Gastrocnemius medialis (tissue), 4 donors: ENCODE data around the gene RYR2. TPM values are rescaled to one million over a fixed set of nuclear protein-coding genes. Genes with fewer than 3 reads are reported as not detected.

Experiments
- ATAC-seq, 2 donors: fragments of 150-250 bp; one replicate each; pipeline ENCODE4 v1.9.1; 2016
- DNase-seq, 2 donors: peaks; one replicate each; pipeline ENCODE4 v3.0.0-alpha.2; 2019
- H3K27ac ChIP-seq, 4 donors: fragments of 200-600 bp; sonication (generic); 1 replicate in 1 of 4; 2 replicates in 3 of 4; pipeline ENCODE4 v1.5.1; 2016 to 2018; ENCODE audit warnings: mild to moderate bottlenecking in 2 of 4, moderate library complexity in 1 of 4
- H3K27me3 ChIP-seq, 3 donors: fragments of 200-600 bp; sonication (generic) in 2 of 3; 1 replicate in 1 of 3; 2 replicates in 2 of 3; pipeline versions ENCODE4 v1.5.1 to v1.6.0; 2016 to 2019; ENCODE audit warnings: mild to moderate bottlenecking in 1 of 3, moderate library complexity in 1 of 3
- H3K36me3 ChIP-seq, 2 donors: fragments of 200-600 bp; sonication (generic) in 1 of 2; one replicate each; pipeline ENCODE4 v1.5.1; 2017 to 2018
- H3K4me1 ChIP-seq, 2 donors: fragments of 200-600 bp; sonication (generic) in 1 of 2; one replicate each; pipeline ENCODE4 v1.5.1; 2016 to 2017; ENCODE audit warnings: mild to moderate bottlenecking in 2 of 2
- H3K4me3 ChIP-seq, 4 donors: fragments of 200-600 bp; sonication (generic) in 3 of 4; 1 replicate in 1 of 4; 2 replicates in 3 of 4; pipeline ENCODE4 v1.5.1; 2016 to 2019; ENCODE audit warnings: mild to moderate bottlenecking in 2 of 4
- H3K9me3 ChIP-seq, 3 donors: fragments of 200-600 bp; sonication (generic) in 2 of 3; 1 replicate in 1 of 3; 2 replicates in 2 of 3; pipeline ENCODE4 v1.5.1; 2016 to 2019
- CTCF ChIP-seq, 5 experiments: fragments of 450-650 bp in 3 of 5; fragments of 200-600 bp in 2 of 5; sonication (generic) in 2 of 5; IDR thresholded peaks in 4 of 5; conservative IDR thresholded peaks in 1 of 5; 1 replicate in 4 of 5; 2 replicates in 1 of 5; pipeline ENCODE4 v1.5.1; 2016 to 2019; ENCODE audit warnings: antibody characterized with exemption in 5 of 5, mild to moderate bottlenecking in 3 of 5, moderate library complexity in 3 of 5
- POLR2A ChIP-seq, 2 donors: fragments of 450-650 bp; IDR thresholded peaks; one replicate each; pipeline ENCODE4 v1.6.1; 2017; ENCODE audit warnings: antibody characterized with exemption in 2 of 2, mild to moderate bottlenecking in 2 of 2, moderate library complexity in 2 of 2
- in situ Hi-C, 4 donors: fragments of 200-750 bp; cut with MboI; loops; one replicate each; pipeline versions ENCODE4 v1.15.0 to v1.8.0; 2017; ENCODE audit warnings: low sequenced_read_pairs in 4 of 4
- intact Hi-C: fragments of 100-400 bp; cut with DNase I; formaldehyde crosslinking; loops from one replicate; pipeline ENCODE4 v1.15.1; 2023; ENCODE audit warnings: low total_unique reads
- total RNA-seq, 4 donors: library from RNA; depleted of rRNA; stranded (reverse); fragments of >200 nt; gene quantifications; one replicate each; pipeline versions ENCODE4 v1.1.0 to v1.2.3, GENCODE V29; 2016

RYR2 gene
- total RNA-seq, 4 donors from 2014 or later: 0.04 to 0.16 (median 0.07) TPM

DNA sequence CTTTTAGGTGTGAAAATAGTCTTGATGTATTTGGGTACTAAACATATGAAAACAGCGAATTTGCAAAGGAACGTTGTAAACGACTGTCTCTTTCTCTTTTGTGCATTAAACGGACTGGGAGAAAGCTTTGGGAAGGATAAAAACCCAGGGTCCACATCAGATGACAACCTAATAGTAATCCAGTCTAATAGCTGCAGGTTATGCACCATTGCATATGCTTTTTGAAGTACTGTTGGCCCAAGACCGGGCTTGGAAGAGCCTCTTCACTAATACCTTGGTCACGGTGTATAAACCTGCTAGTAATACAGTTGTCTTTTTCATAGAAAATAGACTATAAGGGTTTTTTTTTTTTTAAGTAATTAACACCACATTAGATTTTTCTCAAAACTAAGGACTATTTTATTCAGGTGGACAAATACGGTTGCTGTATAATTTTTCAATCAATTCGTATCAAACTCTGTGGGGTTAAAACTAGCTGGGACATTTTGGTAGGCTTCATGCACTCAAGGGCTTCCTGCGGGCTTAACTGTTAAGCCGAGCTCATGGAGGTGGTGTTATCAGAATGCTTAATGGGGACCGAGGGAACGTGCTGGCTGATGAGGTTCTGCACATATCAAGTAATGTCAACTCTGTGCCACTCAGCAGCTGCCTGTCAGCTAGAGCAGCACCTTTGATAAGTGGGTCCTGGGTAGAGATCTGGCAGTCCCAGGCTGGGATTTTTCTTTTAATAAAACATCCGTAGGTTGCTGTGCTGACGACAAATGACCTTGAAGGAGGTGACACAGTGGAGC is 2.1 kb downstream of the RYR2 start:
- no peak for ATAC-seq
- H3K27me3 ChIP-seq: peaks cover 25 to 41% (median 32%) of the 10 kb centered on the region in 3 donors

GRCh38 chr1:237045278-237046016 is 3.5 kb downstream of the RYR2 start:
- Histone ChIP-seq H3K27me3 (peaks cover 25 to 39% (median 29%) of the 10 kb centered on the region in 3 donors), H3K9me3 (no peaks in the 10 kb centered on the region), H3K27ac (no peak overlapping the region), H3K4me3 (no peak overlapping the region), H3K4me1 (no peaks in the 10 kb centered on the region), H3K36me3 (no peaks in the 10 kb centered on the region)
- no peak for DNase-seq
- intact Hi-C loops (no loop called here), in situ Hi-C loops (no loop called here)
- no peak for ATAC-seq
- TF ChIP-seq POLR2A (IDR thresholded peaks at IDR 0.05) (no peak), CTCF (IDR thresholded peaks at IDR 0.05 in 4 of 5, conservative IDR thresholded peaks at IDR 0.05 in 1 of 5) (no peak)

More for the DNA sequence above, 2.1 kb downstream of the RYR2 start:
- Histone ChIP-seq H3K36me3 (no peaks in the 10 kb centered on the region), H3K4me3 (no peak overlapping the region), H3K4me1 (no peaks in the 10 kb centered on the region), H3K27ac (no peak overlapping the region), H3K9me3 (no peaks in the 10 kb centered on the region)
- DNase-seq: no peak
- no peak for TF ChIP-seq POLR2A (IDR thresholded peaks at IDR 0.05)
- no peak for TF ChIP-seq CTCF (IDR thresholded peaks at IDR 0.05 in 4 of 5, conservative IDR thresholded peaks at IDR 0.05 in 1 of 5)
- intact Hi-C loops (no loop called here), in situ Hi-C loops (no loop called here)

DNA sequence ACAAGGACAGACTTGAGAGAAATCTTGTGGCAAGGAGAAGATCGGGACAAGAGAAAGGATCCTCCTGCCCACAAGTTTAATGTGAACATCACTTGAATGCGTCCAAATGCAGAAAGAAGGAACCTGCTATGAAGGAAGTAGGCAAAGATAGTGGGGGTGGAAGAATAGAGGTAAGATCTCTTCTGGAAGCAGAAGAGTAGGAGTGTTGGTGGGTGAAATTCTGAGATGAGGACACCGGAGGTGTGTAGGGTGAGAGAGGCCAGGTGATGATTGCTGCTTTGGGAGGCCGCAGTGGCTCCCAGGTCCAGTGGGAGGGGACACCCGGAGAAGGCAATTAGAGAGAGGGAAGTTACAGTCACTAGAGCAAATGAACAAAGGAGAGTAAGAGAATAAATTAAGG is 6.8 kb downstream of the RYR2 start:
- no peaks in the 10 kb centered on the region for H3K4me1 ChIP-seq
- no peak overlapping the region for H3K4me3 ChIP-seq
- ATAC-seq: no peak
- no peak overlapping the region for H3K27ac ChIP-seq
- TF ChIP-seq CTCF (IDR thresholded peaks at IDR 0.05 in 4 of 5, conservative IDR thresholded peaks at IDR 0.05 in 1 of 5) (no peak), POLR2A (IDR thresholded peaks at IDR 0.05) (no peak)
- intact Hi-C loops (no loop called here), in situ Hi-C loops (no loop called here)
- DNase-seq: no peak
- no peaks in the 10 kb centered on the region for H3K36me3 ChIP-seq
- peaks cover 4 to 13% (median 12%) of the 10 kb centered on the region in 3 donors for H3K27me3 ChIP-seq
- no peaks in the 10 kb centered on the region for H3K9me3 ChIP-seq

GRCh38 chr1:237050185-237050584 is 8.2 kb downstream of the RYR2 start:
- in situ Hi-C loops: no loop called here
- no peak for ATAC-seq
- no peak overlapping the region for H3K4me3 ChIP-seq

GRCh38 chr1:237050915-237051314 is 8.9 kb downstream of the RYR2 start:
- Histone ChIP-seq H3K9me3 (no peaks in the 10 kb centered on the region), H3K27me3 (peaks cover 0 to 5% (median 0%) of the 10 kb centered on the region in 3 donors), H3K4me3 (no peak overlapping the region), H3K36me3 (no peaks in the 10 kb centered on the region), H3K27ac (no peak overlapping the region), H3K4me1 (no peaks in the 10 kb centered on the region)
- DNase-seq: no peak
- no peak for TF ChIP-seq POLR2A (IDR thresholded peaks at IDR 0.05)
- intact Hi-C loops (no loop called here), in situ Hi-C loops (no loop called here)
- ATAC-seq: no peak

More at GRCh38 chr1:237050185-237050584, 8.2 kb downstream of the RYR2 start:
- H3K36me3 ChIP-seq: no peaks in the 10 kb centered on the region
- no peak for TF ChIP-seq POLR2A (IDR thresholded peaks at IDR 0.05)
- H3K27me3 ChIP-seq: peaks cover 0 to 7% (median 0%) of the 10 kb centered on the region in 3 donors
- H3K4me1 ChIP-seq: no peaks in the 10 kb centered on the region
- H3K27ac ChIP-seq: no peak overlapping the region
- intact Hi-C loops: no loop called here
- no peak for DNase-seq
- H3K9me3 ChIP-seq: no peaks in the 10 kb centered on the region
